GM04504 (cell line): ENCODE results near the gene EN2.

Experiments
- DNase-seq: peaks from one replicate; pipeline ENCODE4 v3.0.0-alpha.2; 2012; ENCODE audit warnings: low read depth

The EN2 gene

GRCh38 chr7:155508376-155509358 is 50.7 kb downstream of the EN2 start:
- DNase-seq: no peak

DNA sequence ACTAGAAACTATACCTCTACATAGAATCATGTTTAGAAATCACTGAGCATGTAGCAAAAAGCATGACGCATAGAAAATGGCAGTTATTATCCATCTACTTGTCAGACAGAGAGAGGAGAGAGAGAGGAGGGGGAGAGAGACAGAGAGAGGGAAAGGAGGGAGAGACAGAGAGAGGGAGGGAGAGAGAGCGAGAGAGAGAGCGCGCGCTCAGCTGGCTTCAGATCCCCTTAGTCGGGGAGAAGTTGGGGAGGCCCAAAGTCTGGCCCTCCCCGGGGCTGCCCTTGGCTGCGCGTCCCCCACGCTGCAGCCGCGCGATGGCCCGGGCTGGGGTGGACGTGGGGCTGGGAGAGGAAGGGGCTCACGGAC is 51.4 kb downstream of the EN2 start:
- DNase-seq: no peak

- DNase-seq: no peak
Observed at GRCh38 chr7:155509725-155510551, 52.0 kb downstream of the EN2 start.

DNA sequence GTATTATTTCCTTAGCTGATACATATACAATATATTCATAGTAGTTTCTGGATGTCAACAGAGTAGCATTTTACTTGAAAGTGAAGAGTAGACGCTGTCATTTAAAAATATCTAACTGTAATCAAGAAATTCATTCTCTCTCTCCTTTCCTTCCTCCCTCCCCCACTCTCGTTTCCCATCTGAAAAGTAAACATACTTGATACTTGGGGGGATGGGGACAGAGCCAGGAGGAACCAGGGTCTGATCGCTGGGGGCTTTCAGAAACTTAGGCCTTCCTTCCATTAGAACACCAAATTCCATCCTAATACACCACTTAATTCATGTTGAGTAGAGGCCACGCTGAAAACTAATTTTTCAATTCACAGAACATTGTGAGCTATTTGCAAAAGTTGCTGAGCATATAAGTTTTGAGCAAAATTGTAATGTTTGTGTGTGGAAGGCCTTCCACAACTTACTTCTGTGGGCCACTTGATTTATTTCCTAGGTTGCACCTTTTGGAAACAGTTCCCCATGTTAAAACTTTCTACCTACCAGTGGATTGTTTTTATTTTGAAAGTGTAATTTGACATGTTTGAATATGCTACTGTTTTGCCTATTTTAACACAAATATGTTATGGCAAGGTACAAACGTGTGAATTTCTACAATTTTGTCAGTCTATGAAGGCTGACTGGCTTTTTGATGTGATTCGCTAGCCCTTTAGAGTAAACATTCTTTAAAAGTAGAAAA is 53.2 kb downstream of the EN2 start:
- no peak for DNase-seq

- no peak for DNase-seq
Observed at GRCh38 chr7:155511702-155511996, 53.7 kb downstream of the EN2 start.

DNA sequence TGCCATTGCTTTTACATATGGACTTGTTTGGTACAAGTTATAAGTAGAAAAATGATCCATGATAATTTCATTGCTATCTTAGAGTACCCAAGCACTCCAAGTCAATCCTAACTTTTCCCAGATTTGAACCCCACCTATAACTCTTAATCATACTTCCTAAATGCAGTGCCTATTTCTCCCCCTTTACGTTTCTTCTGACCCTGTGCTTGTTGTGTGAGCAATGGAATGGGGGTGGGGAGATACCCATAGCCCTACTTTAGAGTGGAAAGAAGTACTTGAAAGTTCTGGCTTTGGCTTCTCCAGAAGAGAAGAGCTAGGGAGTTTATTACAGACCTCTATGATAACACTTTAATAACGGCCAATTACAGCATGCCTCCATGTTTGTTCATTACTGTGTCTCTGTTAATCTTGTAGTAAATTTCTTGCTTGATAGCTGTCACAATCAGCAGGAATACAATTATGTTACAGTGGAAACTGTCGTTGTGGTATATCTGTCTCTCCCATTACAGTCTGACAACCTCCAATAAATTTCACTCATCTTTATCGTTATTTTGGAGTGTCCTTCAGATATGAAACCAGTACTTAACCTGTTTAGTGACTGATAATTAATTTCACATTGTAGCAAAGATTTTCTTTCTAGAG is 54.4 kb downstream of the EN2 start:
- no peak for DNase-seq

DNA sequence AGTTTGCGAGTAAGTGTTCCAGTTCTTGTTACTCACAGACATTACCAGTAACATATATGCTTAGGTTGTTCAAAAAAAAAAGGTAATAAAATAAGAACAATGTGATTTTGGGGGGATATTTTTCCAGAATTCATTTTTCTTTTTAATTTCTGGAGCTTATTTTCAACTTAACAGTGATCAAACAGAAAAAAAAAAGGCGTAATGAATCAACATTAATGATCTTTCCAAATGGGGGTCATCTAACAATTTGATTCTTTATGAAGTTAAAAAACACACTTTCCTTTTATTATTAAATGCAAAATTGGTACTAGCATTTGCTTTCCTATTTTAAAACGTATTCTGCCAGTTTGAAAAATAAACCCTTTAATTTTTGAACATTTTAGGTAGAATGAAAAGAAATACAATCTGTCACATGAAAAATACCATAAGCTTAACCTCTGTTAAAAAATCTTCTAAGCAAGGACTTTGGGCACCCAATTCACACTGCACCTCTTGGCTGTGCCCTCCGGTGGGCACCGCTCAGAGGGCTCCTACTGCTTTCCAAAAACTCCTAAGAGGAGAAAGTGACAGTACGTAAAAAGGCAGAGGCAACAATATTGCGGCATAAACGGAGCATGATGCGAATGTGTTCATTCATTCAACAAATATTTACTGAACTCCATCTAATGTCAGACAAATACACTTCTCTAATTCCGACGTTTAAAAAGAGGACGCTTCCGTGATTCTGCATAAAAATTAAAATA is 55.8 kb downstream of the EN2 start:
- DNase-seq: no peak

DNA sequence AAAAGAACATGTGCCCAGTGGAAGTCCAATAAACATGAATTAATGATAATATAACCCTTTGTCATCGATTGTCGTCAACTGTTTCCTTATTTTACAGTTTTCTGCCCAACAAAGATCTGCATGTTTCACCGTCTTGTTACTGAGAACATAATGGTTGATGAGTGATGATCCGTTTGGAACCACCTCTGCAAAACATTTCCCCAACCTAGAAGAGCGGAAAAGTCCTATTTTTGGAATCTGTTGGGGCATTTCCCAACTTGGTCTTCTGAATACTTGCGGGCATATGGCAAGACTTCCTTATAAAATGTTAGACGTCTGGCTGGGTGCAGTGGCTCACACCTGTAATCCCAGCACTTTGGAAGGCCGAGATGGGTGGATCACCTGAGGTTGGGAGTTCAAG is 56.4 kb downstream of the EN2 start:
- no peak for DNase-seq
